Natural killer cell (primary cell): ENCODE measurements around the gene SPECC1. TPM values are rescaled to one million over a fixed set of nuclear protein-coding genes. Genes with fewer than 3 reads are reported as not detected.

Experiments used
- ATAC-seq, 3 donors: fragments of 150-1000 bp in 2 of 3; fragments of 200-7000 bp in 1 of 3; cut with Tn5 transposase; 1 replicate in 1 of 3; 2 replicates in 2 of 3; pipeline ENCODE4 v1.10.0; 2021; ENCODE audit warnings: mild to moderate bottlenecking in 2 of 3, moderate library complexity in 2 of 3
- DNase-seq, 2 donors: peaks; one replicate each; pipeline versions ENCODE4 v3.0.0 to v3.0.0-alpha.2; 2013 to 2021; ENCODE audit warnings: mixed read lengths in 1 of 2
- H3K27ac ChIP-seq: one replicate; pipeline ENCODE4 v1.5.1; 2013; ENCODE audit warnings: mild to moderate bottlenecking, low read length
- H3K27me3 ChIP-seq: one replicate; pipeline ENCODE4 v1.6.1; 2013; ENCODE audit warnings: low read length; ENCODE audit not compliant: control insufficient read depth, insufficient read depth
- H3K36me3 ChIP-seq: one replicate; pipeline ENCODE4 v1.6.1; 2013; ENCODE audit warnings: low read length; ENCODE audit not compliant: control insufficient read depth, insufficient read depth
- H3K4me1 ChIP-seq: one replicate; pipeline ENCODE4 v1.6.1; 2013; ENCODE audit warnings: low read length; ENCODE audit not compliant: control insufficient read depth, insufficient read depth
- H3K4me3 ChIP-seq: one replicate; pipeline ENCODE4 v1.5.1; 2013; ENCODE audit warnings: low read length
- H3K9me3 ChIP-seq: one replicate; pipeline ENCODE4 v1.6.1; 2013; ENCODE audit warnings: low read length; ENCODE audit not compliant: control insufficient read depth, insufficient read depth
- H3K27ac Mint-ChIP-seq, 2 donors: one replicate each; pipeline ENCODE4 v1.8.0; 2022; ENCODE audit warnings: mild to moderate bottlenecking in 2 of 2, mixed read lengths in 2 of 2, moderate library complexity in 1 of 2
- H3K27me3 Mint-ChIP-seq, 2 donors: one replicate each; pipeline ENCODE4 v1.8.0; 2022; ENCODE audit warnings: low read depth in 2 of 2, mixed read lengths in 2 of 2
- H3K36me3 Mint-ChIP-seq: one replicate; pipeline ENCODE4 v1.8.0; 2022; ENCODE audit warnings: mixed read lengths
- H3K4me1 Mint-ChIP-seq, 2 donors: one replicate each; pipeline ENCODE4 v1.8.0; 2022; ENCODE audit warnings: mixed read lengths in 2 of 2
- H3K4me3 Mint-ChIP-seq: one replicate; pipeline ENCODE4 v1.8.0; 2022; ENCODE audit warnings: mild to moderate bottlenecking, moderate library complexity, mixed read lengths
- H3K9me3 Mint-ChIP-seq, 2 donors: one replicate each; pipeline ENCODE4 v1.8.0; 2022; ENCODE audit warnings: mixed read lengths in 2 of 2
- CTCF ChIP-seq: fragments of 200-600 bp; IDR thresholded peaks from one replicate; pipeline ENCODE4 v1.8.0; 2022; ENCODE audit warnings: antibody characterized with exemption
- WGBS: methylation state at CpG from one replicate; pipeline ENCODE4 v1.1.7; 2013; ENCODE audit warnings: missing lambda C conversion rate; ENCODE audit not compliant: insufficient coverage; 5-methylcytosine and 5-hydroxymethylcytosine counted together
- intact Hi-C: fragments of 100-400 bp; cut with micrococcal nuclease; formaldehyde crosslinking; loops from one replicate; pipeline ENCODE4 v1.14.2; 2022
- total RNA-seq, 4 donors: library from RNA; stranded (reverse); fragments of 120-200 nt in 1 of 4; gene quantifications; one replicate each; pipeline versions ENCODE4 v1.2.3 to v1.2.4, GENCODE V29; 2013 to 2022

SPECC1 gene
- total RNA-seq, 3 donors from 2014 or later (not counting 1 experiment from before 2014, with no cell fraction given) = 29.3 to 45.1 (median 37.2) TPM

- intact Hi-C loops = no loop called here
- Histone ChIP-seq H3K9me3 (no peaks in the 10 kb centered on the region), H3K27ac (no peak overlapping the region), H3K4me3 (no peak overlapping the region), H3K36me3 (peaks cover 4% of the 10 kb centered on the region), H3K4me1 (peaks cover 19% of the 10 kb centered on the region), H3K27me3 (no peaks in the 10 kb centered on the region)
- 74% methylated on average over 6 of the region's 6 CpGs for WGBS
- TF ChIP-seq CTCF = no peak
- Mint-ChIP-seq H3K9me3 (no peaks in the 10 kb centered on the region), H3K27ac (no peak overlapping the region), H3K4me1 (peaks cover 16 to 31% of the 10 kb centered on the region in 2 donors), H3K36me3 (no peaks in the 10 kb centered on the region), H3K27me3 (no peaks in the 10 kb centered on the region), H3K4me3 (no peak overlapping the region)
- DNase-seq (no peak), ATAC-seq (no peak)
Measured at GRCh38 chr17:20264996-20265395, 255.8 kb downstream of the SPECC1 start.

- H3K4me1 ChIP-seq = peaks cover 23% of the 10 kb centered on the region
- H3K36me3 ChIP-seq = peaks cover 4% of the 10 kb centered on the region
- no peak overlapping the region for H3K4me3 ChIP-seq
- no peak overlapping the region for H3K4me3 Mint-ChIP-seq
- H3K9me3 ChIP-seq = no peaks in the 10 kb centered on the region
- WGBS = 97% methylated on average over 9 of the region's 11 CpGs
- DNase-seq (no peak), ATAC-seq (no peak)
- H3K9me3 Mint-ChIP-seq = no peaks in the 10 kb centered on the region
- peak overlapping the region in 1 of 2 donors; percentile 68 for H3K27ac Mint-ChIP-seq
- peaks cover 27 to 42% of the 10 kb centered on the region in 2 donors for H3K4me1 Mint-ChIP-seq
- no peaks in the 10 kb centered on the region for H3K36me3 Mint-ChIP-seq
- H3K27ac ChIP-seq = no peak overlapping the region
- no peak for TF ChIP-seq CTCF
- no peaks in the 10 kb centered on the region for H3K27me3 ChIP-seq
- intact Hi-C loops = no loop called here
- H3K27me3 Mint-ChIP-seq = no peaks in the 10 kb centered on the region
Measured at GRCh38 chr17:20266806-20267458, 257.8 kb downstream of the SPECC1 start.

- Histone ChIP-seq H3K36me3 (peaks cover 4% of the 10 kb centered on the region), H3K27me3 (no peaks in the 10 kb centered on the region), H3K4me3 (no peak overlapping the region), H3K9me3 (no peaks in the 10 kb centered on the region), H3K4me1 (peaks cover 23% of the 10 kb centered on the region), H3K27ac (peak overlapping the region; percentile 3)
- Mint-ChIP-seq H3K27me3 (no peaks in the 10 kb centered on the region), H3K4me1 (peaks cover 22 to 37% of the 10 kb centered on the region in 2 donors), H3K4me3 (no peak overlapping the region), H3K9me3 (no peaks in the 10 kb centered on the region), H3K27ac (peak overlapping the region in 1 of 2 donors; percentile 68), H3K36me3 (no peaks in the 10 kb centered on the region)
- intact Hi-C loops = no loop called here
- ATAC-seq (peak; percentile 32 to 82 (median 53)), DNase-seq (peak in 1 of 2 donors; percentile 85)
- 2% methylated on average over 3 of the region's 3 CpGs for WGBS
- no peak for TF ChIP-seq CTCF
Measured at GRCh38 chr17:20267459-20267842, 258.3 kb downstream of the SPECC1 start.

GRCh38 chr17:20270369-20270768 lies 261.2 kb downstream of the SPECC1 start:
- H3K27me3 ChIP-seq = no peaks in the 10 kb centered on the region
- H3K9me3 Mint-ChIP-seq = no peaks in the 10 kb centered on the region
- H3K36me3 ChIP-seq = peaks cover 4% of the 10 kb centered on the region
- no peak overlapping the region for H3K4me3 ChIP-seq
- H3K27me3 Mint-ChIP-seq = no peaks in the 10 kb centered on the region
- no peaks in the 10 kb centered on the region for H3K36me3 Mint-ChIP-seq
- ATAC-seq = no peak
- no peak overlapping the region for H3K4me3 Mint-ChIP-seq
- no peak for DNase-seq
- intact Hi-C loops = no loop called here
- peaks cover 32% of the 10 kb centered on the region for H3K4me1 ChIP-seq
- H3K9me3 ChIP-seq = no peaks in the 10 kb centered on the region
- H3K27ac ChIP-seq = no peak overlapping the region
- 91% methylated on average over 3 of the region's 3 CpGs for WGBS
- H3K27ac Mint-ChIP-seq = no peak overlapping the region
- peaks cover 30 to 34% of the 10 kb centered on the region in 2 donors for H3K4me1 Mint-ChIP-seq
- no peak for TF ChIP-seq CTCF
